ENCODE data around the gene GPR12. TPM values are rescaled to one million over a fixed set of nuclear protein-coding genes. Genes with fewer than 3 reads are reported as not detected.

GPR12 gene
- polyA plus RNA-seq, 1 donor (not counting 4 experiments of a cell fraction or from before 2014, with no cell fraction given), result not detected

DNA sequence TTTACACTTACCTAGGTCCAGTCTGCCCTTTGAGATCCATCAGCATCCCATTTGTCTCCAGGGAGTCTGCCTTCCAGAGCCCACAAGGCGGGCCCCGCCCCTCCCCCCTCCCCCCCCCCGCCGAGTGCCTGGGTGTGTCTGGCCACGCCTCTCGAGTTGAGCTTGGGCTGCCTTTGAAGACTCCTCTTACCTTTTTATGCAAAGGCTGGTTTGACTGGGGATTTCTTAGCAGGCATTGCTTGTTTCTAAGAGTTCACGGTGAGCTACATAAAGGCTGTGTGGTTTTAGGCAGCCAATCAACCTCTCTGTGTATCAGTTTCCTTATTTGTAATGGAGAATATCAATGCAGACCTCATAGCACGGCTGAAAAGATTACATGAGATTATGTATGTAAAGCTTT, 11.3 kb downstream of the GPR12 start:
- H3K9ac ChIP-seq (ENCODE audit: control insufficient read depth, extremely low read depth, insufficient read depth, low read length), result no peak overlapping the region
- DNase-seq (ENCODE audit: low read depth, low spot score) (no peak), FAIRE-seq (no peak)
- no peaks in the 10 kb centered on the region for H3K36me3 ChIP-seq (ENCODE audit: control insufficient read depth in 2 of 2, extremely low read depth in 1 of 2, insufficient read depth in 2 of 2, low read length in 2 of 2)
- TF ChIP-seq EZH2 (IDR thresholded peaks at IDR 0.05; ENCODE audit: low read length) (no peak), CTCF (optimal IDR thresholded peaks at IDR 0.05 in 1 of 3, IDR thresholded peaks at IDR 0.05 in 1 of 3, conservative IDR thresholded peaks at IDR 0.05 in 1 of 3; ENCODE audit: extremely low read depth in 1 of 3, insufficient read depth in 2 of 3, low read length in 3 of 3) (no peak)
- no peaks in the 10 kb centered on the region for H3K4me1 ChIP-seq (ENCODE audit: control insufficient read depth, extremely low read depth, insufficient read depth, low read length)
- H3K4me3 ChIP-seq (ENCODE audit: control insufficient read depth in 2 of 3, extremely low read depth in 1 of 3, insufficient read depth in 2 of 3, low read depth in 1 of 3, low read length in 3 of 3), result no peak overlapping the region
- no peaks in the 10 kb centered on the region for H3K9me3 ChIP-seq (ENCODE audit: control insufficient read depth, low read depth, low read length)
- dilution Hi-C loops (cut with MboI; ENCODE audit: extremely low pct_ligation_motif_present, low sequenced_read_pairs), result no loop called here
- H3K4me2 ChIP-seq (ENCODE audit: control insufficient read depth, extremely low read depth, insufficient read depth, low read depth, low read length), result no peak overlapping the region
- H3K9me1 ChIP-seq (ENCODE audit: control insufficient read depth, extremely low read depth, insufficient read depth, low read length), result no peaks in the 10 kb centered on the region
- no peak overlapping the region for H3K27ac ChIP-seq (ENCODE audit: control insufficient read depth, insufficient read depth, low read length)
- H3K27me3 ChIP-seq (ENCODE audit: control insufficient read depth, extremely low read depth, insufficient read depth, low read length), result peaks cover 11% of the 10 kb centered on the region
- H4K20me1 ChIP-seq (ENCODE audit: control insufficient read depth, extremely low read depth, insufficient read depth, low read length), result no peaks in the 10 kb centered on the region
- H3K79me2 ChIP-seq (ENCODE audit: control insufficient read depth, insufficient read depth, low read length), result no peaks in the 10 kb centered on the region
- no peak overlapping the region for H2AFZ ChIP-seq (ENCODE audit: control insufficient read depth, low read length)

DNA sequence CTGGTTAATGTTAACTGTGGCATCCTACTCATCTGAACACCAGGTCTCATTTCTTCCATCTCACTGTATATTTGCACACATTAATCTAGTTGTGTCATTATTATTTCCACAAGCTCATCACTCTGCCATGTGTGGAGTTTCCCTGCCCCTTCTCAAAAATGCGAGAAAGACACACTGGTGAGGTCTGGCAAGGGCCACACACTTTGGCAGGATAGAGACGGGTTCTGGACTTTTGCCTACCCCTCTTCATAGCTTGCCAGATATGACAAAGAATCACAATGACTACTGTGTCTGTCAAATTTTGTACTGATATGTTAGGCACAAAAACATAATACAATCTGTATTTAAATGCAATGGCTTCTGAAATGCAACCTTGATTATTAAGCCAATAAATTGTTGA, 12.9 kb downstream of the GPR12 start:
- no peaks in the 10 kb centered on the region for H3K9me3 ChIP-seq (ENCODE audit: control insufficient read depth, low read depth, low read length)
- H3K27ac ChIP-seq (ENCODE audit: control insufficient read depth, insufficient read depth, low read length), result no peak overlapping the region
- DNase-seq (ENCODE audit: low read depth, low spot score) (no peak), FAIRE-seq (no peak)
- dilution Hi-C loops (cut with MboI; ENCODE audit: extremely low pct_ligation_motif_present, low sequenced_read_pairs), result no loop called here
- H3K79me2 ChIP-seq (ENCODE audit: control insufficient read depth, insufficient read depth, low read length), result no peaks in the 10 kb centered on the region
- no peaks in the 10 kb centered on the region for H3K36me3 ChIP-seq (ENCODE audit: control insufficient read depth in 2 of 2, extremely low read depth in 1 of 2, insufficient read depth in 2 of 2, low read length in 2 of 2)
- H3K4me3 ChIP-seq (ENCODE audit: control insufficient read depth in 2 of 3, extremely low read depth in 1 of 3, insufficient read depth in 2 of 3, low read depth in 1 of 3, low read length in 3 of 3), result no peak overlapping the region
- H4K20me1 ChIP-seq (ENCODE audit: control insufficient read depth, extremely low read depth, insufficient read depth, low read length), result no peaks in the 10 kb centered on the region
- H3K4me1 ChIP-seq (ENCODE audit: control insufficient read depth, extremely low read depth, insufficient read depth, low read length), result no peaks in the 10 kb centered on the region
- no peak overlapping the region for H3K4me2 ChIP-seq (ENCODE audit: control insufficient read depth, extremely low read depth, insufficient read depth, low read depth, low read length)
- TF ChIP-seq CTCF (optimal IDR thresholded peaks at IDR 0.05 in 1 of 3, IDR thresholded peaks at IDR 0.05 in 1 of 3, conservative IDR thresholded peaks at IDR 0.05 in 1 of 3; ENCODE audit: extremely low read depth in 1 of 3, insufficient read depth in 2 of 3, low read length in 3 of 3) (no peak), EZH2 (IDR thresholded peaks at IDR 0.05; ENCODE audit: low read length) (no peak)
- H3K9me1 ChIP-seq (ENCODE audit: control insufficient read depth, extremely low read depth, insufficient read depth, low read length), result no peaks in the 10 kb centered on the region
- no peak overlapping the region for H3K9ac ChIP-seq (ENCODE audit: control insufficient read depth, extremely low read depth, insufficient read depth, low read length)
- H3K27me3 ChIP-seq (ENCODE audit: control insufficient read depth, extremely low read depth, insufficient read depth, low read length), result peaks cover 22% of the 10 kb centered on the region
- no peak overlapping the region for H2AFZ ChIP-seq (ENCODE audit: control insufficient read depth, low read length)

All from keratinocyte (primary cell).